ENCODE measurements around the gene RASL12. TPM values are rescaled to one million over a fixed set of nuclear protein-coding genes. Genes with fewer than 3 reads are reported as not detected.

Gene RASL12
- total and polyA plus RNA-seq, 11 donors: 8.3 to 35.0 (median 13.3) TPM

- WGBS, 4 donors: 37 to 44% (median 40%) methylated on average over 3 of the region's 3 CpGs
- TF ChIP-seq POLR2A (IDR thresholded peaks at IDR 0.05) (no peak), CTCF (IDR thresholded peaks at IDR 0.05) (no peak)
- Histone ChIP-seq H3K27me3 (no peaks in the 10 kb centered on the region), H3K4me1 (peaks cover 0 to 6% (median 0%) of the 10 kb centered on the region in 12 donors), H3K9me3 (no peaks in the 10 kb centered on the region), H3K36me3 (peaks cover 0 to 62% (median 38%) of the 10 kb centered on the region in 9 donors), H3K27ac (peak overlapping the region in 1 of 12 donors; percentile 30), H3K4me3 (no peak overlapping the region)
- ATAC-seq (peak in 3 of 4 donors; percentile 68 to 88 (median 77)), DNase-seq (no peak)
- intact Hi-C loops (cut with DNase I): no loop called here
These were observed 43.0 kb upstream of the RASL12 start for GRCh38 chr15:65110676-65111292.

- intact Hi-C loops (cut with DNase I): no loop called here
- H3K27me3 ChIP-seq: no peaks in the 10 kb centered on the region
- no peaks in the 10 kb centered on the region for H3K9me3 ChIP-seq
- peaks cover 0 to 51% (median 26%) of the 10 kb centered on the region in 9 donors for H3K36me3 ChIP-seq
- DNase-seq (no peak), ATAC-seq (no peak)
- no peak overlapping the region for H3K4me3 ChIP-seq
- peaks cover 0 to 12% (median 0%) of the 10 kb centered on the region in 12 donors for H3K4me1 ChIP-seq
- 75 to 86% (median 81%) methylated on average over 2 to 6 of the region's 6 CpGs for WGBS, 4 donors
- no peak for TF ChIP-seq POLR2A (IDR thresholded peaks at IDR 0.05)
- TF ChIP-seq CTCF (IDR thresholded peaks at IDR 0.05): no peak
- H3K27ac ChIP-seq: no peak overlapping the region
These were observed 38.3 kb upstream of the RASL12 start for GRCh38 chr15:65106011-65106590.

GRCh38 chr15:65105038-65105437, 37.2 kb upstream of the RASL12 start:
- DNase-seq (no peak), ATAC-seq (no peak)
- H3K27ac ChIP-seq: no peak overlapping the region
- peaks cover 0 to 5% (median 0%) of the 10 kb centered on the region in 12 donors for H3K4me1 ChIP-seq
- TF ChIP-seq CTCF (IDR thresholded peaks at IDR 0.05): no peak
- no peak for TF ChIP-seq POLR2A (IDR thresholded peaks at IDR 0.05)
- WGBS, 4 donors: 87 to 95% (median 93%) methylated on average over 5 of the region's 5 CpGs
- no peak overlapping the region for H3K4me3 ChIP-seq
- H3K9me3 ChIP-seq: no peaks in the 10 kb centered on the region
- H3K27me3 ChIP-seq: no peaks in the 10 kb centered on the region
- intact Hi-C loops (cut with DNase I): no loop called here
- H3K36me3 ChIP-seq: peaks cover 0 to 61% (median 33%) of the 10 kb centered on the region in 9 donors

- Histone ChIP-seq H3K4me1 (peaks cover 0 to 5% (median 0%) of the 10 kb centered on the region in 12 donors), H3K9me3 (no peaks in the 10 kb centered on the region), H3K4me3 (no peak overlapping the region), H3K27ac (no peak overlapping the region), H3K27me3 (no peaks in the 10 kb centered on the region), H3K36me3 (peaks cover 0 to 78% (median 52%) of the 10 kb centered on the region in 9 donors)
- TF ChIP-seq POLR2A (IDR thresholded peaks at IDR 0.05) (no peak), CTCF (IDR thresholded peaks at IDR 0.05) (no peak)
- DNase-seq (no peak), ATAC-seq (no peak)
- intact Hi-C loops (cut with DNase I): loop anchor here in 2 of 10 donors (5.0 kb wide), 2 partner anchors 51 to 71 kb away; no protein-coding TSS in a partner anchor
- WGBS, 4 donors: 97 to 99% (median 98%) methylated on average over 3 of the region's 3 CpGs
These were observed 35.1 kb upstream of the RASL12 start for GRCh38 chr15:65102912-65103311.
